K562 (cell line): ENCODE measurements around the gene MBNL2. TPM values are rescaled to one million over a fixed set of nuclear protein-coding genes. Genes with fewer than 3 reads are reported as not detected.

Source experiments
- ATF3 ChIP-seq, 2 experiments: fragments of 450-650 bp in 1 of 2; sonication (generic) in 1 of 2; formaldehyde crosslinking in 1 of 2; IDR thresholded peaks in 1 of 2; conservative IDR thresholded peaks in 1 of 2; 2 replicates each; pipeline versions ENCODE4 v1.6.1 to v1.8.1; 2016 to 2023; ENCODE audit warnings: mild to moderate bottlenecking in 2 of 2, moderate library complexity in 2 of 2, inconsistent platforms in 1 of 2, missing genetic modification reagents in 1 of 2
- CEBPB ChIP-seq: fragments of 450-650 bp; IDR thresholded peaks from 2 replicates; pipeline ENCODE4 v1.6.1; 2016; ENCODE audit warnings: missing genetic modification characterization, missing compliant biosample characterization
- DLX4 ChIP-seq: fragments of 250-450 bp; sonication (Bioruptor Pico); IDR thresholded peaks from 2 replicates; pipeline ENCODE4 v1.6.1; 2021; ENCODE audit warnings: mild to moderate bottlenecking
- GATAD2B ChIP-seq: fragments of 450-650 bp; IDR thresholded peaks from 2 replicates; pipeline ENCODE4 v1.6.1; 2017; ENCODE audit warnings: mild to moderate bottlenecking, borderline replicate concordance
- HMGXB4 ChIP-seq: sonication (generic); formaldehyde crosslinking; IDR thresholded peaks from 2 replicates; pipeline ENCODE4 v1.8.1; 2023; ENCODE audit warnings: mild to moderate bottlenecking, missing genetic modification reagents
- NEUROD1 ChIP-seq: fragments of 150-350 bp; IDR thresholded peaks from 2 replicates; pipeline ENCODE4 v1.6.1; 2014; ENCODE audit warnings: borderline replicate concordance, low read length, low read depth; ENCODE audit not compliant: partially characterized antibody
- NR4A1 ChIP-seq, 2 experiments: fragments of 250-450 bp in 1 of 2; fragments of 450-650 bp in 1 of 2; sonication (Bioruptor Pico) in 1 of 2; IDR thresholded peaks; 2 replicates each; pipeline versions ENCODE4 v1.4.0 to v1.6.1; 2016 to 2020; ENCODE audit warnings: mild to moderate bottlenecking in 2 of 2, missing compliant biosample characterization in 1 of 2, missing genetic modification characterization in 1 of 2, moderate library complexity in 1 of 2
- TBL1XR1 ChIP-seq, 2 experiments: IDR thresholded peaks; 2 replicates each; pipeline ENCODE4 v1.6.1; 2012; ENCODE audit warnings: improper control_type of control experiment in 2 of 2, low read length in 2 of 2, mild to moderate bottlenecking in 1 of 2
- TCF15 ChIP-seq: fragments of 250-450 bp; sonication (Bioruptor Pico); IDR thresholded peaks from 2 replicates; pipeline ENCODE4 v1.8.0; 2022; ENCODE audit warnings: moderate library complexity, mild to moderate bottlenecking, inconsistent platforms
- ZBTB26 ChIP-seq: fragments of 450-650 bp; formaldehyde crosslinking; IDR thresholded peaks from 2 replicates; pipeline ENCODE4 v1.4.0; 2022; ENCODE audit warnings: missing genetic modification characterization
- ZNF274 ChIP-seq: IDR thresholded peaks from 2 replicates; pipeline ENCODE4 v1.6.1; 2011; ENCODE audit warnings: low read depth, mild to moderate bottlenecking, low read length, moderate library complexity, borderline replicate concordance
- ZNF551 ChIP-seq: fragments of 250-450 bp; sonication (Bioruptor Pico); IDR thresholded peaks from 2 replicates; pipeline ENCODE4 v1.5.0; 2021; ENCODE audit warnings: mild to moderate bottlenecking, moderate library complexity
- ZNF699 ChIP-seq: fragments of 250-450 bp; sonication (Bioruptor Pico); IDR thresholded peaks from 2 replicates; pipeline ENCODE4 v1.8.0; 2021; ENCODE audit warnings: mild to moderate bottlenecking, moderate library complexity; ENCODE audit not compliant: insufficient replicate concordance
- ZSCAN29 ChIP-seq: fragments of 450-650 bp; IDR thresholded peaks from 2 replicates; pipeline ENCODE4 v1.6.1; 2017
- polyA plus RNA-seq, 8 experiments: library from polyadenylated mRNA; depleted of rRNA in 4 of 8; stranded (reverse) in 5 of 8; unstranded in 3 of 8; fragments of >200 nt; fragmentation: Nextera tagmentation in 2 of 8; fragmentation: Illumina TruSeq in 1 of 8; extraction: Ambion mirVana in 2 of 8; extraction: Trizol in 1 of 8; gene quantifications; 2 replicates each; pipeline versions ENCODE4 v1.2.1 to v1.2.3, GENCODE V29; 2011 to 2014; ENCODE audit warnings: inconsistent platforms in 1 of 8, missing spikeins in 1 of 8
- total RNA-seq, 7 experiments: library from RNA; depleted of rRNA in 6 of 7; stranded (reverse); fragments of >200 nt in 6 of 7; fragmentation: Illumina TruSeq in 2 of 7; extraction: Trizol in 2 of 7; gene quantifications; 2 replicates each; pipeline versions ENCODE4 v1.2.1 to v1.2.3, GENCODE V29; 2011 to 2021; ENCODE audit warnings: low replicate concordance in 1 of 7

Gene MBNL2
- total and polyA plus RNA-seq, 9 of the 15 experiments (the other 6 are each of a cell fraction or from before 2014, with no cell fraction given): 7.0 to 24.8 (median 13.8) TPM

GRCh38 chr13:97256343-97256783 is 34.2 kb downstream of the MBNL2 start (continued):
- TF ChIP-seq TCF15 (CRISPR knock-in tag) (no peak), NR4A1 (CRISPR knock-in tag; IDR thresholded peaks at IDR 0.05) (no peak), NR4A1 (tag; IDR thresholded peaks at IDR 0.05) (no peak), HMGXB4 (no peak), DLX4 (CRISPR knock-in tag) (no peak), ZNF551 (CRISPR knock-in tag) (no peak), TBL1XR1 (IDR thresholded peaks at IDR 0.05; ENCODE audit: low read length in 2 of 2) (peak in 1 of 2 experiments; percentile 51; a peak in 1 of 4 replicates), ZNF699 (CRISPR knock-in tag) (no peak), ZNF274 (no peak), ATF3 (IDR thresholded peaks at IDR 0.05) (peak; percentile 97), ATF3 (CRISPR knock-in tag; conservative IDR thresholded peaks at IDR 0.05) (peak; percentile 76; the same call in 1 of the 2 replicates), ZBTB26 (no peak), CEBPB (tag) (peak; percentile 85), NEUROD1 (no peak), GATAD2B (no peak), ZSCAN29 (no peak)
